CD4-positive, alpha-beta T cell treated with Interleukin-6 at 100 ng/mL for 8 hours (primary cell): ENCODE data around the gene HRH2.
"Not testable (repeated sequence)": the region's sequence is repeated elsewhere in the genome, so short reads cannot be mapped to it uniquely, and the experiment has no call there.

Source experiments
- DNase-seq: peaks from one replicate; pipeline ENCODE4 v3.0.0-alpha.2; 2020; ENCODE audit warnings: mixed read lengths, low spot score

The HRH2 gene

DNA sequence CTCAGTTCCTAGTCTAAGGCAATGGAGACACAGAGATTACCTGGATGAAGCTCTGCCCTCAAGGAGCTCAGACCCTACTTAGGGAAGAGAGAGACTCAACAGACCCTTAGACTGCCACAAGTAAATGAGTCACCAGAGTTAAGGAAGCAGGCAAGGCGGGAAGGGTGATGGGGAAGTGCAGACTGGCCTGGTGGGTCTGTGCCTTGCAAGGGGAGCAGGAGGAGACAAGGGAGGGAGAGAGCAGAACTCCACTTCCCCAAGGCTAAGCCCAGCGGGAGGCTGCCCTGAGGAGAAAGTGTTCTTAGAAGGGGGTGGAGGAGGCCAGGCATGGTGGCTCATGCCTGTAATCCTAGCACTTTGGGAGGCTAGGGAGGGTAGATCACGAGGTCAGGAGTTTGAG is 83.7 kb downstream of the HRH2 start:
- DNase-seq = no peak

DNA sequence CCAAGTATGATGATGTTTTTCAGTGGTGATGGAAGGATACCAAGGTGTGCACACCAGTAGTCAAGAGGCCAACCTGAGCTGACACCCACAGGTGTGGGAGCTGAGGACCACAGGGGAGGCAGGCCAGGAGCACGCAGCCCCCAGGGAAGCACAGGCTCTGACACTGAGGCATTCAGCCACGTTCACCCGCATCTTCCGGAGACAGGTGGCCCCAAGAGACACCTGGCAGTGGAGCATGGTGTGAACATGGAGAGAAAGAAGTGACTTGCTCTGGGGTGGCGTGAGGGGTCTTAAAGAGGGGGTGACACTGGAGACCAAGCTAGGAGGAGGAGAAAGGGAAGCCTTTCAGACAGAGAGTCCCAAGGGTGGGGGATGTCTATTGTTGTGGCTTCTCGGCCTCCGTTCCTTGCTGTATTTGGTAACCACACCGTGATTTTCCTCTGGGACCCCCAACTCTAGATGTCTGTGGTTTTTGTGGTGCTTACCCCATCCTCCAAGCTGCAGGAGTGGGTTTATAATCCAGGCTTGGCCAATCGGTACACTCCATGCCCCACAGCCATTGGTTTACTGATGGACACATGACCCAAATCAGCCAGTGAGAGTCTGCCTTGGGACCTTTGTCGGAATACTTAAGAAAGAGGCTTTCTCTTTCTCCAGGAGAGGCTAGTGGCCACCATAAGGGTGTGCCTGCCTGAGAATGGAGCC is 84.6 kb downstream of the HRH2 start:
- DNase-seq = no peak

DNA sequence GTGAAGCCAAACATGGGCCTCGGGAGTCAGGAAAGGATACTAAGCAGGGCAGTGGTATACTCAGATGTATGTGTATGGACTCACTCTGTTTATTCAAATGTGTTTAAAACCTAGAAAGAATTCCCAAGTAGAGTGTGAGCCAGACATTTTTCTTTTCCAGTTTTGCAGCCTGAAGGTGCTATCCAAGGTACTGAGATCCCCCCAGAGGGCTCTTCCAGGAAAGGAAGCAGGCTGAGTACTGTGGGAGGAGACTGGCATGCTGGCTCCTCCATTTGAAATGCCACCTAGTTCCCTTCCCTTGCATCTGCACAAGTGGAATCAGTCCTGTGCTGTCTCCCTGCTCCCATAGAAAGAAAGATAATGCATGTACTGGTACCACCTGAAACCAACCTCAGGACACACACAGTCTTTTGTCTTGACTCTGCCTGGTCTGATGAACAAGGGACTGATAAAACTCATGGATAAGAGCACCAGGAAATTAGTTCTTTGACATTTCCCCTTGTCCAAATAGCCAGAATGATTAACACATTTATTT is 85.9 kb downstream of the HRH2 start:
- no peak for DNase-seq

DNA sequence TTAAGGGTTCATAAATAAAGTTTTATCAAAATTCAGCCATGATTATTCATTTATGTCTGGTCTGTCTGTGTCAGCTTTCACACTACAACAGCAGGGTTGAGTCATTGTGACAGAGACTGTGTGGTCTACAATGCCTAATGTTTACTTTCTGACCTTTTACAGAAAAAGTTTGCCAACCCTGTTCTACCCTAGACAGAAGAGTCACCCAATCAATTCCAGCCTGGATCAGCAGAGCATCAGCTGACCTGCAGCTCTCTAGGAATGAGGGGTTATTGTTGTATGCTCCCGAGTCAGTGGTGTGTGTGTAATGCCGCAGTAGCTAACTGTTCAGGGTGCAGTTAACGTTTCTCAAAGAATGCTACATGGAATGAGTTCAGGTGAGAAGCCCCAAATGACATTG is 87.3 kb downstream of the HRH2 start:
- no peak for DNase-seq

DNA sequence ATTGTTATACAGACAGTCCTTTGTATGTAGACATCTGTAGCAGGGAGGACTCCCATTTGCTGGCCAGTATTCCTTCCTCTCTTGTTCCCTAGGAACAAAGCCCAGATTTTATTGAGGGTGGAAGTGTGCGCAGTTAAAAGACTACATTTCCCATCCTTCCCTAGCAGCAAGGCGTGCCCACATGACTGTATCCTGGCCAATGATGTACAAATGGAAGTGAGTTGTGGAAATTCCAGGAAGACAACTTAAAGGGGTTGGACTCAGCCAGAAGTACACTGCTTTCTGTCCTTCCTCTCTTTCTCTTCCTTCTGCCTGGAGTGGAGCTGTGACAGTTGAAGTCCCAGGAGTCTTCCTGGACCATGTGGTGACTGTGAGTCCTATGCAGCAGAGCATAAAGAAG is 89.0 kb downstream of the HRH2 start:
- no peak for DNase-seq

DNA sequence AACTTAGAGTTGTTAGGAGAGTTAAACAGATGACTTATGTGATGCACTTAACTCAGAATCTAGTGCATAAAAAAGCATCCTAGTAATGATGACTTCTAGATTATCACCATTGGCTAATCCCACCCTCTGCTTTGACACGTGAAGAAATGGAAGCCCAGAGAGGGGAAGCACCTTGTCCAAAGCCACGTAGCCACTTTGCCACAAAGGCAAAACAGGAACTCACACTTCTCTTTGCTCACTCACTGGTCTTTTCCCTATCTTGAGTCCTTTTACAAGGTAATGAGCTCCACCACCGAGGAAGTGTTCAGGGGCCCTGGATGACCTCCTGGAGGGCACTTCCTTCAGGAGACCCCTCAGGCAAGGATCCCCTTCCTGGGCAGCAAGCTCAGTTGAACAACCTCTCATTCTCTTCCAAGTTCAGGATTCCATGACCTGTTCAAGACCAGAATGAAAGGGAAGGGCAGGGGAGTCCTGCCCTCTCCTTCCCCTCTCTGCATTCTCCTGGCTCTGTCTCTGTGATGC is 89.7 kb downstream of the HRH2 start:
- no peak for DNase-seq

DNA sequence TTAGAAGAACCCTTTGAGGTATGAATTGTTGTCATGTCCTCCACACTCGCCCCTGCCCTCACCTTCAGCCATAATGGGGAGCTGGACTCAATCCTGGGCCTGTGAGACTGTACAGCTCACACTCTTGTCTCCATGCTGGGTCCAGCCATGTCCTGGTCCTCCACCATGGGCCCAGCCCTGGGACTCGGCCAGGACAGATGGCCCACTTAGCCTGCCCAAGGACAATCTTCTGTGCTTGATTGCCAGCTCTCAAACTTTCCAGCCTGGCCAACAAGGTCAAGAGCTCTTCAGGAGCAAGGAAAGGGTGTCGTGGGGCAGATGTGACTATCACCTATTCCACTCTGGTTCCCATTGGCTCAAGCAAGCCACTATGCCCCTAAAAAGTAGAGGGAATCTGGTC is 90.8 kb downstream of the HRH2 start:
- DNase-seq = no peak

DNA sequence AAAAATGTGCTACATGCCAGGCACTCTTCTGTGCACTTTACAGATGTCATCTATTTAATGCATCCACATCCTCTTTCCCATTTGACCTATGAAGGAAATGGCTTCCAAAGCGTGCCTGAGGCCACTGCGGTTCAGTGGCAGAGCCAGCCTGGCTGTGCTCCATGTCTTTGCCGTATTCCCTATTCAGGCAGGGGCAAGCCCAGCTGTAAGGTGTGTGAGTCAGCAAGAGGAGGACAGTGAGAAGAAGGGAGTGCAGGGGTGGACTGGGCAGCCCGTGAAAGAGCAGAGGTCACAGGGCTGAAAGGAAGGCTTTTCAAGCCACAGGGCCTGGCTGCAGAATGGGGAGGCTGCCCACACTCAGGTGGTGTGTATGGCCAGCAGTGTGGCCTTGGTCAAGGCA is 91.7 kb downstream of the HRH2 start:
- no peak for DNase-seq

DNA sequence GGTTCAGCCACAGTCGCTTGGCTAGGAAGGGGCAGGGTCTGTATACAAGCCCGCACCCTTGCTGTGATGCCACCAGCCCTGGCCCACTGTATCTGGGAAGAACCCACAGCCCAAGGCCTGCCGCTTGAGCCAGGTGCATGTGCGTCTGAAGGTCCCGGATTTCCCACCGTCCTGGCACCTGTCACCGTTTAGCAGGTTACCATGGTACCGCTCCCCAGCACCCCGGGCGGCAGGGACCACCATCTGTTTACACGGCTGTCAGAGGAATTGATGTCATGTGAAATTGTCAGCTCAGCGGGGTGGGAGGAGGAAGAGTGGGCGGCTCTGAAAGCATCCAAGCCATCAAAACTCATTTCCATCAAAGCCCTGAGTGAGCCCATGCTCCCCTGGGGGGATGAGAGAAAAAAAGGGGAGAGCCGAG is 92.7 kb downstream of the HRH2 start:
- DNase-seq = no peak

DNA sequence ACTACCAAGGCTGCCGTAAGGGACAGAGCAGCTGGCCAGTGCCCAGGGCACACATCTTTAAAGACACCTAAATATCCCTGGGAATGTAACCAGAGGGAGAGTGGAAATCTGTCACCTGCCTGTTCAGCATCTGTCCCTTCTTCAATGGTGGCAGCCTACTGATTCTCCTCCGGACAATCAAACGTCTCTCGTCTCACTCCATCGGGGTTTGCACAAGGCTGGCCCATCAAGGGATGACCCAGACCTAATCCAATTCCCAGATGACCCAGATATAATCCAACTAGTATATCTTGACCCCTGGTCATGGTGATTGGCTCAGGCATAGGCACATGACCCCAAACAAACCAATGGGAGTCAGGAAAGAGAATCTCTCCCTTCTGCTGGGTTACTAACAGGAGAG is 93.5 kb downstream of the HRH2 start:
- no peak for DNase-seq

DNA sequence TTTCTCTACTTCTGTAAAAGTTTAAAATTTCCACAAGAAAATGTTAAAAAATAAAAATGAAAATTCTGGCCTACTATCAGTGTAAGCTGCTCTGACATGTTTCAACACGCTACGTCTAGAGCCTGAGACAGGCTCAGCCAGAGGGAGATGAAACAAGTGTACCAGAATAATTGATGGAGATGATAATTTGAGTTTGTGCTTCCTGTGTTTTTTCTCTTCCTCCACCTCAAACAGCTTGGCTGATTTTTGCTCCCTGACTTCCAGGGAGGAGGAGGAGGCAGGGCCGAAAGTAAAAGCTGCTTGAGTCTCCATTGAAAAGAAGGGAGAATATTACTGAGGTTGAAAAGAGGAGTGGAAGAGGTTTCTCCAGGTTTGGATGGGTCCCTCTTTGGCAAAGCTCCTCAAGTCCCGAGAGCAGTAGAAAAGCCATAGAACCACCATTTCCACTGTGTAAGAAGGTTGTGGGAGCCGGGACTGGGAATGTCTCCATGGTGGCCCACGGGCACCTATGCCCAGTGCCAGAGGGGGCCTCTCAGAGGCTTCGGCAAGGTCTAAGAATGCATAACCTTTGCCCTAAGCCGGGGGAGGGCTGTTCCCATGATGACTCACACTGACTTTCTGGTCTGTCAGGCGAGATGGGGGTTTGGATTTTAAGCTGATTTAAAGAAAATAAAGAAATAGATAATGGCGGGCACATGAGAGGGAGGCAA is 95.1 kb downstream of the HRH2 start:
- no peak for DNase-seq

DNA sequence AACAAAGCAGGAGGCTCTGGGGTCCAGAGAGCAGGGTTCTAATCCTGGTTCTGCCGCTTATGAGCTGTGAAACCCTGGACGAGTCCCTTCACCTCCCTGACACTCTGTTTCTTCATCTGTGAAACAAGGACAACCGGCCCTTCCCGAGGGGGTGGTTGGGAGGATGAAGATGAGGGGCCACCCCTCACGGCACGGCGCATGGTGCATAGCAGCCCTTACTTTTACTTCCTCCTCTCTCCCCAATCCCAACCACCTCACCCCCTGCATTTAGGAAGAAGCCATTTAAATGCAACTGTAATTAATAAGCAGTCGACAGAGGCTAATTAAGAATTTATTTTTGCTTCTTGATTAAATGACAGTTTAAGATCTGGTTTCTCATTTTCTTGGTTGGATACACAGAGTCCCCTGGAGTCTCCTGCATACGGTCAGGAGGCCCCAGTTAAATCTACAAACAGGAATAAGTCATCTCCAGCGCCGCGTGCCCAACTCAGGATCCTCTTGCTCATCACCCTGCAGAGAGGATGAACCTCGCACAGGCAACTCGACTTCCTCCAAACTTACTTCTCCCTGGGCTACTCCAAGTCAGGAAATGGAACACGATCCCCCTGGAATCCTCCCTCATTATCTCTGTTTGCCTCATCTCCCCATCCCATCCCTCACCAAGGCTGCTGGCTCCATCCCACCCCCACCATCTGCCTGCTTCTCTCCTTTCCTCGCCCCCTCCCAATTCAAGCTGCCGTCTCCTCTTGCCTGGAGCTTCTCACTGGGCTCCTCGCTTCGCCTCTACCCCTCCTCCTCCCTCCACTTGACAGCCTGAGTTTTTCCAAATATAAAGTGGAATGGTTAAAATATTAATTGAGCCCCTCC is 95.9 kb downstream of the HRH2 start:
- no peak for DNase-seq

DNA sequence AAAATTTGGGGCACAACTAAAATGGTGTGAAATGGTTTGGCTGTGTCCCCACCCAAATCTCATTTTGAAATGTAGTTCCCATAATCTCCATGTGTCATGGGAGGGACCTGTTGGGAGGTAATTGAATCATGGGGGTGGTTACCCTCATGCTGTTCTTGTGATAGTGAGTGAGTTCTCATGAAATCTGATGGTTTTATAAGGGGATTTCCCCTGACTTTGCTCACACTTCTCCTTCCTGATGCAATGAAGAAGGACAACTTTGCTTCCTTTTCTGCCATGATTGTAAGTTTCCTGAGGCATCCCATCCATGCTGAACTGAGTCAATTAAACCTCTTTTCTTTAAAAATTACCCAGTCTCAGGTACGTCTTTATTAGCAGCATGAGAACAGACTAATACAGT is 102.1 kb downstream of the HRH2 start:
- DNase-seq = not testable (repeated sequence)
